GM12878 (cell line): ENCODE data around the gene GNAL. TPM values are rescaled to one million over a fixed set of nuclear protein-coding genes. Genes with fewer than 3 reads are reported as not detected.

Experiments used
- ATAC-seq: fragments of 200-7000 bp; cut with Tn5 transposase; 3 replicates; pipeline ENCODE4 v1.9.1; 2020; ENCODE audit warnings: mild to moderate bottlenecking, moderate library complexity
- BruUV-seq: library from RNA; stranded (reverse); fragments of 400-500 nt; replicated peaks from 2 replicates; lab custom pipeline; 2021; lab: Mats Ljungman, UMichigan
- CTCF ChIA-PET: fragments of 300-600 bp; sonication (Branson Sonifier 250); formaldehyde crosslinking; extraction: SDS; loops from one replicate; lab custom pipeline; 2021; ENCODE audit warnings: inconsistent platforms; lab: Yijun Ruan, JAX
- POLR2A ChIA-PET: fragments of 350-600 bp; formaldehyde crosslinking; extraction: SDS; loops from one replicate; lab custom pipeline; 2021; ENCODE audit warnings: inconsistent platforms; lab: Charles Lee
- RAD21 ChIA-PET: fragments of 300-600 bp; sonication (Branson Sonifier 250); formaldehyde crosslinking; loops from one replicate; lab custom pipeline; 2023; ENCODE audit warnings: antibody characterized with exemption; ENCODE audit not compliant: unreplicated experiment; lab: Charles Lee
- SMC1A ChIA-PET: fragments of 300-600 bp; sonication (Branson Sonifier 250); formaldehyde crosslinking; loops from one replicate; lab custom pipeline; 2023; ENCODE audit not compliant: unreplicated experiment, uncharacterized antibody; lab: Charles Lee
- DNase-seq: peaks from one replicate; pipeline ENCODE4 v3.0.0-alpha.2; 2011; ENCODE audit warnings: low read depth, low spot score
- FAIRE-seq: peaks from 3 replicates; lab custom pipeline; 2011; peaks lifted over from hg19 to GRCh38; lab: Jason Lieb, UNC
- H2AFZ ChIP-seq: 2 replicates; pipeline ENCODE4 v1.6.0; 2011; ENCODE audit warnings: low read depth, low read length, control low read depth; ENCODE audit not compliant: control insufficient read depth
- H3K27ac ChIP-seq: 2 replicates; pipeline ENCODE4 v1.5.1; 2011; ENCODE audit warnings: control low read depth; ENCODE audit not compliant: control insufficient read depth, insufficient read depth
- H3K27me3 ChIP-seq, 2 experiments: replicated peaks in 1 of 2; 2 replicates each; pipeline versions ENCODE4 v1.6.0 to v1.6.1; 2011; ENCODE audit warnings: low read length in 1 of 2; ENCODE audit not compliant: control insufficient read depth in 2 of 2, insufficient read depth in 2 of 2
- H3K36me3 ChIP-seq, 2 experiments: 2 replicates each; pipeline ENCODE4 v1.5.1; 2011; ENCODE audit warnings: low read length in 1 of 2; ENCODE audit not compliant: control insufficient read depth in 2 of 2, insufficient read depth in 2 of 2
- H3K4me1 ChIP-seq: 2 replicates; pipeline ENCODE4 v1.6.1; 2011; ENCODE audit warnings: mild to moderate bottlenecking, low read length, moderate library complexity, mixed read lengths; ENCODE audit not compliant: control insufficient read depth, insufficient read depth
- H3K4me2 ChIP-seq: 2 replicates; pipeline ENCODE4 v1.6.0; 2011; ENCODE audit warnings: control low read depth; ENCODE audit not compliant: control insufficient read depth, insufficient read depth
- H3K4me3 ChIP-seq: fragments of 200-600 bp; sonication (generic); 2 replicates; pipeline ENCODE4 v1.5.1; 2016
- H3K79me2 ChIP-seq: 2 replicates; pipeline ENCODE4 v1.6.0; 2011; ENCODE audit warnings: low read length; ENCODE audit not compliant: control insufficient read depth, insufficient read depth
- H3K9ac ChIP-seq: 2 replicates; pipeline ENCODE4 v1.8.0; 2011; ENCODE audit warnings: low read length, control low read depth, mixed read lengths; ENCODE audit not compliant: control insufficient read depth, insufficient read depth
- H3K9me3 ChIP-seq: replicated peaks from 3 replicates; pipeline ENCODE4 v1.5.1; 2011; ENCODE audit warnings: mild to moderate bottlenecking, low read length; ENCODE audit not compliant: control insufficient read depth, insufficient read depth
- H4K20me1 ChIP-seq: 2 replicates; pipeline ENCODE4 v1.6.0; 2011; ENCODE audit not compliant: control insufficient read depth, insufficient read depth
- BMI1 ChIP-seq: fragments of 450-650 bp; IDR thresholded peaks from 2 replicates; pipeline ENCODE4 v1.6.1; 2016; ENCODE audit warnings: mild to moderate bottlenecking, moderate library complexity, borderline replicate concordance
- CHD1 ChIP-seq: IDR thresholded peaks from 2 replicates; pipeline ENCODE4 v1.6.1; 2012; ENCODE audit warnings: low read depth, low read length, improper control_type of control experiment
- E4F1 ChIP-seq: fragments of 450-650 bp; IDR thresholded peaks from 2 replicates; pipeline ENCODE4 v1.6.1; 2018; ENCODE audit warnings: borderline replicate concordance, mild to moderate bottlenecking; ENCODE audit not compliant: partially characterized antibody
- IKZF2 ChIP-seq, 2 experiments: fragments of 450-650 bp; IDR thresholded peaks; 2 replicates each; pipeline ENCODE4 v1.6.1; 2017; ENCODE audit warnings: mild to moderate bottlenecking in 2 of 2, moderate library complexity in 2 of 2
- SMAD1 ChIP-seq: fragments of 450-650 bp; IDR thresholded peaks from 2 replicates; pipeline ENCODE4 v1.6.1; 2018; ENCODE audit warnings: mild to moderate bottlenecking, low read depth; ENCODE audit not compliant: partially characterized antibody
- YY1 ChIP-seq: IDR thresholded peaks from 2 replicates; pipeline ENCODE4 v1.6.1; 2011; ENCODE audit warnings: low read depth, mild to moderate bottlenecking, low read length
- WGBS: methylation state at CpG from one replicate; pipeline ENCODE4 v1.1.6; 2016; ENCODE audit warnings: low lambda C conversion rate; ENCODE audit not compliant: insufficient replicate concordance, insufficient coverage; ENCODE audit errors: missing lambda C conversion rate; 5-methylcytosine and 5-hydroxymethylcytosine counted together
- in situ Hi-C: fragments of 300-500 bp; cut with MboI; formaldehyde crosslinking; loops from 9 replicates; pipeline ENCODE4 v1.14.3; 2018; ENCODE audit warnings: mixed read lengths
- intact Hi-C: fragments of 100-400 bp; cut with micrococcal nuclease; formaldehyde crosslinking; loops from one replicate; pipeline ENCODE4 v1.14.2; 2022; ENCODE audit not compliant: unreplicated experiment
- polyA plus RNA-seq, 11 experiments: library from polyadenylated mRNA; depleted of rRNA in 4 of 11; unstranded in 6 of 11; stranded (reverse) in 5 of 11; fragments of >200 nt; fragmentation: Nextera tagmentation in 4 of 11; fragmentation: Illumina TruSeq in 1 of 11; extraction: Ambion mirVana in 4 of 11; extraction: Trizol in 1 of 11; gene quantifications; 1 replicate in 1 of 11; 2 replicates in 10 of 11; pipeline versions ENCODE4 v1.2.1 to v1.2.3, GENCODE V29; 2011 to 2016; ENCODE audit warnings: inconsistent platforms in 2 of 11, missing spikeins in 2 of 11, low read depth in 1 of 11
- total RNA-seq, 4 experiments: library from RNA; depleted of rRNA in 3 of 4; stranded (reverse); fragments of >200 nt in 3 of 4; fragmentation: Illumina TruSeq in 1 of 4; extraction: Trizol in 1 of 4; gene quantifications; 2 replicates each; pipeline versions ENCODE4 v1.2.1 to v1.2.3, GENCODE V29; 2013 to 2021

Gene GNAL
- total and polyA plus RNA-seq, 10 of the 15 experiments (the other 5 are each of a cell fraction or from before 2014, with no cell fraction given), result 0.02 to 0.39 (median 0.05) TPM; not detected in 5

GRCh38 chr18:11663439-11664029, 25.5 kb upstream of the GNAL start:
- 27% methylated on average over 6 of the region's 6 CpGs for WGBS
- RAD21 ChIA-PET, result no interaction called here
- DNase-seq, result no peak
- SMC1A ChIA-PET, result no interaction called here
- no peaks in the 10 kb centered on the region; the same call in 1 of the 2 replicates for H4K20me1 ChIP-seq
- CTCF ChIA-PET, result interaction anchor here (0.6 kb wide), 1 partner anchor 231 kb away, joined by 3 read pairs; no protein-coding TSS in a partner anchor
- no peak overlapping the region for H3K4me3 ChIP-seq
- H3K9me3 ChIP-seq, result no peaks in the 10 kb centered on the region
- TF ChIP-seq E4F1 (no peak), YY1 (no peak), IKZF2 (IDR thresholded peaks at IDR 0.05) (no peak), CHD1 (no peak), SMAD1 (no peak), BMI1 (no peak)
- TF ChIP-seq, all 136 proteins: peak for 0
- in situ Hi-C loops (no loop called here), intact Hi-C loops (no loop called here)
- Histone ChIP-seq H2AFZ (no peak overlapping the region), H3K27me3 (peaks cover 3 to 13% of the 10 kb centered on the region in 2 experiments), H3K4me2 (no peak overlapping the region), H3K79me2 (no peaks in the 10 kb centered on the region), H3K9ac (no peak overlapping the region), H3K4me1 (no peaks in the 10 kb centered on the region), H3K36me3 (no peaks in the 10 kb centered on the region), H3K27ac (no peak overlapping the region)
- BruUV-seq, result no TSS peak
- POLR2A ChIA-PET, result no interaction called here
- FAIRE-seq, result no peak
- ATAC-seq, result no peak
